Measurements from ENCODE around the gene SYNDIG1.

DNA sequence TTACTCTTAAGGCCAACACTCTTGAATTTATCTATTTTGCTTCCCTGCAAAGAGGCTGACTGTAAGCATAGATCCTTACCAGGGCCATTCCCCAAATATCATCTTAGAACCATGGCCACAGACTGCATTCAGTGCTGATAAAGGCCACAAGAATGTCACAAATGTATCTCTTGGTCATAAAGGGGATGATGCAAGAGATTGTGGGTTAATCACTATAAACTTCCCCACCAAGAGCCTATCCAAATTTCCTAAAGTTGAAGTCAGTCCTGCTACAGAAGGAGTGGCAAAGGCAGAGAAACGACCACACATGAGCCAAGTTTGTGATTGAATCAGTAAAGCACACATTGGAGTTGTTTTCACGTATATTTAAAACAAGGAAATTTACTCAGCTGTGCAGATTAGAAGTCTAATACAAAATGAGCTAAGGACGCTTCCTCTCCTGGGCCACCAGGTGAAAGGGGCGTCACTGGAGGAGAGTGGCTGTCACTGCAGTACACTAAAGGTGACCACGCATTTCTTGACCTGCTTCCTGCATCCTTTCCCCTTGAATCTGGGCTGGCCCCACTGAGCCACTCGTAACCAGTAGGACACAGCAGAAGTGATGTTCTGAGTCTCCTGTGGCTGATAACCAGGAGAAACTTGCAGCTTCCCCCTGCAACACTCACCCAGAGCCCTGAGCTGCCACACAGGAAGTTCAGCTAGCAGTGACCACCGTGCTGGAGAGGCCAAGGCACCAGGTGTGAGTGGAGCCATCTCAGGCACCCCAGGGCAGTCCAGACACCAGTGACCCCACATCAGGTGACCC, 181.9 kb downstream of the SYNDIG1 start:
- TF ChIP-seq, protein P1, sequence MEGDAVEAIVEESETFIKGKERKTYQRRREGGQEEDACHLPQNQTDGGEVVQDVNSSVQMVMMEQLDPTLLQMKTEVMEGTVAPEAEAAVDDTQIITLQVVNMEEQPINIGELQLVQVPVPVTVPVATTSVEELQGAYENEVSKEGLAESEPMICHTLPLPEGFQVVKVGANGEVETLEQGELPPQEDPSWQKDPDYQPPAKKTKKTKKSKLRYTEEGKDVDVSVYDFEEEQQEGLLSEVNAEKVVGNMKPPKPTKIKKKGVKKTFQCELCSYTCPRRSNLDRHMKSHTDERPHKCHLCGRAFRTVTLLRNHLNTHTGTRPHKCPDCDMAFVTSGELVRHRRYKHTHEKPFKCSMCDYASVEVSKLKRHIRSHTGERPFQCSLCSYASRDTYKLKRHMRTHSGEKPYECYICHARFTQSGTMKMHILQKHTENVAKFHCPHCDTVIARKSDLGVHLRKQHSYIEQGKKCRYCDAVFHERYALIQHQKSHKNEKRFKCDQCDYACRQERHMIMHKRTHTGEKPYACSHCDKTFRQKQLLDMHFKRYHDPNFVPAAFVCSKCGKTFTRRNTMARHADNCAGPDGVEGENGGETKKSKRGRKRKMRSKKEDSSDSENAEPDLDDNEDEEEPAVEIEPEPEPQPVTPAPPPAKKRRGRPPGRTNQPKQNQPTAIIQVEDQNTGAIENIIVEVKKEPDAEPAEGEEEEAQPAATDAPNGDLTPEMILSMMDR (conservative IDR thresholded peaks at IDR 0.05; ENCODE audit: low read length), result no peak
- no peak for TF ChIP-seq EZH2phosphoT487 (IDR thresholded peaks at IDR 0.05; ENCODE audit: borderline replicate concordance, low read depth, low read length)
